GM10847 (cell line): Measurements from ENCODE around the gene TRIM29.

ENCODE experiments used
- POLR2A ChIP-seq: IDR thresholded peaks from 2 replicates; pipeline ENCODE4 v1.6.1; 2011; ENCODE audit not compliant: insufficient read length; ENCODE audit errors: extremely low read depth

Gene TRIM29

GRCh38 chr11:120137611-120138521, at the start of gene TRIM29:
Gene TRIM29 (minus strand): TSS chr11:120138113. CDS start chr11:120138031, 82 bp downstream.
- TF ChIP-seq POLR2A, result no peak

GRCh38 chr11:120186774-120187591, 49.1 kb upstream of the TRIM29 start:
- TF ChIP-seq POLR2A, result no peak

- TF ChIP-seq POLR2A, result no peak
Observed at GRCh38 chr11:120186456-120186773, 48.5 kb upstream of the TRIM29 start.

GRCh38 chr11:120185706-120186455, 48.0 kb upstream of the TRIM29 start:
- no peak for TF ChIP-seq POLR2A

- no peak for TF ChIP-seq POLR2A
Observed at GRCh38 chr11:120184946-120185705, 47.2 kb upstream of the TRIM29 start.

GRCh38 chr11:120184371-120184945, 46.5 kb upstream of the TRIM29 start:
- TF ChIP-seq POLR2A, result no peak

GRCh38 chr11:120183701-120184141, 45.8 kb upstream of the TRIM29 start:
- TF ChIP-seq POLR2A, result no peak

- TF ChIP-seq POLR2A, result no peak
Observed at GRCh38 chr11:120182790-120183491, 45.0 kb upstream of the TRIM29 start.

- TF ChIP-seq POLR2A, result no peak
Observed at GRCh38 chr11:120182372-120182771, 44.5 kb upstream of the TRIM29 start.

- no peak for TF ChIP-seq POLR2A
Observed at GRCh38 chr11:120181376-120181975, 43.6 kb upstream of the TRIM29 start.

GRCh38 chr11:120180551-120181232, 42.8 kb upstream of the TRIM29 start:
- no peak for TF ChIP-seq POLR2A

GRCh38 chr11:120179057-120179672, 41.3 kb upstream of the TRIM29 start:
- no peak for TF ChIP-seq POLR2A
